HCEC 1CT (cell line): Measurements from ENCODE around the gene MORN5.

Source experiments
- DNase-seq: peaks from one replicate; pipeline ENCODE4 v3.0.0-alpha.2; 2017

Gene MORN5

DNA sequence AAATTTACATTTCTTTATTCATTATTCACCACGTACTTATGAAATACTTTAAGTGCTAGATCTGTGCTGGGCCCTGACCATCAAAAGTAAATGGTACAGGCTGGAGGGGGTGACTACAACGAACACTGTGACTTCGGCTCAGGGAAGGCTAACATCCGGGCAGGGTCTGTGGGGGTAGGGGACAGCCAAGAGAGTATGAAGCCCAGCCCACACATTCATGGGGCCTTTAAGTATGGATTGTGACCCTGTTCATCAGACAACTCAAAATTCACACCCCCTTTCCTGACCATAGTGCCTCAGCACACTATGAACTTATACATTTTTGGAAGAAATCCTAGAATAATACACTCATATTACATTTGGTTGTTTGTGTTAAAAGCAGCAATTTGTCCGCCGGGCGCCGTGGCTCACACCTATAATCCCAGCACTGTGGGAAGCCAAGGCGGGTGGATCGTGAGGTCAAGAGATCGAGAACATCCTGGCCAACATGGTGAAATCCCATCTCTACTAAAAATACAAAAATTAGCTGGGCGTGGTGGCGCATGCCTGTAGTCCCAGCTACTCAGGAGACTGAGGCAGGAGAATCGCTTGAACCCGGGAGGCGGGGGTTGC is 33.3 kb downstream of the MORN5 start:
- no peak for DNase-seq

DNA sequence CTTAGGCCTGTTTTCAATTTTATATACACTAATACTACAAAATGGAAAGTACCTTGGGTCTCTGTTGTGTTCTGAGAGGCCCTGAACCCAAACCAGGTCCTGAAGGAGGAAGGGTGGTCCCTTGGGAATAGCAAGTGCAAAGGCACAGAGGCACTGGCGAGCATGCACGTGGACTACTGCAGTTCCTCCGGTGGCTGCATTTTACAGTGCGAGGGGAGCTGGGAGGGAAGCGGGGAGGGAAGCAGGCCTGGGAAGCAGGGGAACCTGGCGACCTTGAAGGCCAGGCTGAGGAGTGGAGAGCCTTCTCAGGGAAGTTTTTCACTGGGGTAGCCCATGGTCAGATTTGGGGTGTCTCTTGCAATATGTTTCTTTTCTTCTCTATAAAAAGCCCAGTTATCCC is 33.9 kb downstream of the MORN5 start:
- DNase-seq = no peak

DNA sequence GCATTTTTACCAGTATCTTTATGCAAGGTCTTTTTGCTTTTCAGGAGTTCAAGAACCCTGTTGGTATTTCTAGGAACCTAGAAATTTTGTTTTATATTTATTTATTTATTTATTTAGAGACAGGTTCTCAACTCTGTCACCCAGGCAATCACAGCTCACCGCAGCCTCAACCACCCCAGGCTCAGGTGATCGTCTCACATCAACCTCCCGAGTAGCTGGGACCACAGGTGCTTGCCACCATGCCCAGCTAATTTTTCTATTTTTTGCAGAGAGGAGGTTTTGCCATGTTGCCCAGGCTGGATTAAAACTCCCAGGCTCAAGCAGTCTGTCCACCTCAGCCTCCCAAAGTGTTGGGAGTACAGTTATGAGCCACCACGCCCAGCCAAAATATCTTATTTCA is 36.2 kb downstream of the MORN5 start:
- no peak for DNase-seq

- no peak for DNase-seq
These were observed 37.7 kb downstream of the MORN5 start for GRCh38 chr9:122197426-122197825.

DNA sequence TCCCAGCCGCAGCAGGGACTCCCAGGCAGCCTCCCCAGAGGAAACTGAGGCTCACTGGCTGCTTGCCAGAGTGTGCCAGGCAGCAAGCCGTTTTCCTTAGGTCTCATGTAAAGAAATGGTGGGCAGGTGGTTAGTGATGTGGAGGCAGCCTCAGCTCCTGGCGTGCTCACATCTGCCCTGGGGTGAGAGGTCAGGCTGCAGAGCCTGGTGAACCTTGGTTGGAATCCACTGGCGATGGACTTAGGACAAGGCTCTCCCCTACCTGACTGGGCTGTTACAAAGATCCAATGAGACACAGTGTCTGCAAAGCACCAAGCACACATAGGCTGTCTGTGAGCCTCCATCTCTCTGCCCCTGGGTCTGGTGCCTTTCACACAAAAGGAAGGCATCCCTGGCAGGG is 38.2 kb downstream of the MORN5 start:
- DNase-seq = no peak

GRCh38 chr9:122200960-122201595 is 41.4 kb downstream of the MORN5 start:
- no peak for DNase-seq

DNA sequence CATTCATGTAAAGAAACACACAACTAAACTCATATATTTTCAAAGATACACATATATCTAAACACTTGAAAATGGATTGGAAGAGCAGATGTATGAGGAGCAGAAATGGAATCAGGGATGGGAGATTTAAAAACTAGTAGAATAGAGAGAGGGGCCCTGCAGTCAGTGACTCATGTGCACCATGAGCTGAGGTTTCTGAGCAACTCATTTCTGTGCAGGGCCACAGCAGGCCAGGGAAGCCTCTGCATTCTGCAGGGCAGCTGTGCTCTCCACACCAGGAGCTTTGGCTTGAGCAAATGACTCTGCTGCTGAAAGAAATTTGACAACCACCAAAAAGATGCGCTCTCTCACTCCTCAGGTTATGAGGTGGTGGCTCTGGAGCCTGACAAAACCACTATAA is 41.9 kb downstream of the MORN5 start:
- DNase-seq = peak; percentile 28

DNA sequence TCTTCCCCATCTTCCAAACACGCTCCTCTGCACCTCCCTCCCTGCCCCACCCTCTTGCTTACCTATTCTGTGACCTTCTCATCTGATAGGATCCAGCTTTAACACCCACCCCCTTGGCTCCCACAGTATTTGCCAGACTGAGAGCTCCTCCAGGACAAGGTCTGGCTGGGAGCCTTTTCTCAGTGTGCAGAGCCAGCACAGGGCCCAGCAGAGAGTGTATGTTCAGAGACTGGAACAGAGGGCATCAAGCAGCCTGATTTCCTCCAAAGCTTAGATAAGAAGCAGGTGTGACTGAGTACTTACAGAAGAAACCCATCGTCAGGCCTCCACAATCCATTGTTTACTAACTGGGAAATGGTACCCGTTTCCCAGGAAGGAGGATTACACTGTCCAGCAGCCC is 42.4 kb downstream of the MORN5 start:
- no peak for DNase-seq

- DNase-seq = no peak
These were observed 44.3 kb downstream of the MORN5 start for GRCh38 chr9:122204055-122204454.

GRCh38 chr9:122204491-122204890 is 44.8 kb downstream of the MORN5 start:
- DNase-seq = no peak

GRCh38 chr9:122205176-122205575 is 45.5 kb downstream of the MORN5 start:
- no peak for DNase-seq

DNA sequence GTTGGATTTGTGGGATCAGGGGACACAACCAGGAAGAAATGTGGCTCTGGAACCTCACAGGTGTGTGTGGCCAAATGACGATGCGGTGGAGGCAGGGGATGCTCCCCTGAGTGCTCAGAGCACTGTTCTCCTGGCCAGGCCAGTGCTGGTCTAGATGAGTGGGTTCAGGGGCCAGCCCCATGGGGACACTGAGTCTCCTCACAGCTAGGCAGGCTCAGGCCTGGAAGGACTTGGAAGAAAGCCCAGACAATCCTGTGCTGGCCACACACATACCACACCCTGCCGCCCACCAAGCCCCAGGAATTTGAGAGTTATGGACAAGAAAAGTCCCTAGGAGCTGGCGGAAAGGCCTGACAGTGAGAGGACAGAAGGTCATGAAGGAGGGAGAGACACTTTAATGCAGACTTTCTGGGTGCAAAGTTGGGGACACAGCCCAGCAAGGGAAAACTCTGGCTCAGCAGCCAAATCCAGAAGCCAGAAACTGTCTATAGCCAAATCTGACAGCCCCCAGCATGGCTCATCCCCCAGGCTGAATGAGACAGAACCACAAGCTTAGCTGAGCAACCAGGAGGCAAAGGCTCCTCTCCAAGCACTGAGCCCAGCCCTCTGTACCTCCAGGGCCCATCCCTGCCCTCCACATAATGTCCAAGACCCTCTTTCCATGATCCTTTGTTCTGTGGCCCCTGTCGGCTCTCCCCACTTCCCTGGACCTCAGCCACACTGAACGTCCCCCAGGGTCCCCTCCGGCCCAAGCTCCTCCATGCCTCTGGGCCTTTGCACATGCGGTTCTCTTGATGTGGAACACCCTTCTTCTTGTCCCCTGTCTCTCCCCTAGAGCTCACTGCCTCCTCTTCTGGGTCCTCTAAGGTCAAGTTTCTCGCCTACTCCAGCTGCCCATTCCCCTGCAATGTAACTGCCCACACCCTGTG is 46.7 kb downstream of the MORN5 start:
- DNase-seq = no peak

- DNase-seq = no peak
These were observed 47.4 kb downstream of the MORN5 start for GRCh38 chr9:122207096-122207495.

DNA sequence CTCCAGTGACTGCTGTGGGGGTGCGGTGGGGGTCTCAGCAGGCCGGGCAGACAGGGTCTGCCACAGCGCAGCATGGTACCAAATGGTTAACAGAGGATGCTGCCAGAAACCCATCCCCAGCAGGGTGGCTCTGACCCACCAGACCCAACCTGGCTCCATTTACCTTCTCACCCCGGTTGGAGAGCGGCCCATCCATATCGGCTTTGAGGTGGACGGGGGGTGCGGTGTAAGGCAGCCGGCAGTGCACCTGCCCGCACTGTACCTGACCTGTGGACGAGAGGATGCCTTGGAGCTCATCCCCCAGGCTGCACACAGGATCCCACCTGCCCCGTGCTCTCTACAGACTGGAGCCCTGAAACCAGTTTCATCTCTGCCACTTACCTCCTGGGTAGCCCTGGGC is 49.7 kb downstream of the MORN5 start:
- DNase-seq = no peak

DNA sequence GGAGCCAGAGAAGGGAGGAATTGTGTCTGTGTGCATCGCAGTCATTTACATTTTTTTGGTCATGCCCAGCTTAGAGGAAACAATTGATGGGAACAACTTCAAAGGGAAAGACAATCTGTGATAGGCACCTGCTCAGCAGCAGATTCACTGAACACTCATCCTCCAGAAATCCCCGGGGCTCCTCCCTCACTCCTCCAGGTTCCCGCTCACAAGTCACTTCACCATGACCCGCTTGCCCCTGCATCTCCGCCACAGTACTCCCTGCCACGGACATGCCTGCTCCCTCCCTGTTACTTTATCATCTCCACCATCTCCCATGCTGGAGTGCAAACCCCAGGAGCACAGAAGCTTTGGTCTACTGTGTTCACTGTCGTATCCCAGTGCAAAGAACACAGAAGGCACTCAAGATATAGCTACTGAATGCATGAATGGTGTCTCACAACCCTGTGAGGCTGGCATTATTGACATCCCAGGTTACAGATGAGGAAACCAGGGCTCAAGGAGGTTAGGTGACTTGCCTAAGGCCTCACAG is 52.8 kb downstream of the MORN5 start:
- no peak for DNase-seq

- no peak for DNase-seq
These were observed 53.4 kb downstream of the MORN5 start for GRCh38 chr9:122213102-122213588.

DNA sequence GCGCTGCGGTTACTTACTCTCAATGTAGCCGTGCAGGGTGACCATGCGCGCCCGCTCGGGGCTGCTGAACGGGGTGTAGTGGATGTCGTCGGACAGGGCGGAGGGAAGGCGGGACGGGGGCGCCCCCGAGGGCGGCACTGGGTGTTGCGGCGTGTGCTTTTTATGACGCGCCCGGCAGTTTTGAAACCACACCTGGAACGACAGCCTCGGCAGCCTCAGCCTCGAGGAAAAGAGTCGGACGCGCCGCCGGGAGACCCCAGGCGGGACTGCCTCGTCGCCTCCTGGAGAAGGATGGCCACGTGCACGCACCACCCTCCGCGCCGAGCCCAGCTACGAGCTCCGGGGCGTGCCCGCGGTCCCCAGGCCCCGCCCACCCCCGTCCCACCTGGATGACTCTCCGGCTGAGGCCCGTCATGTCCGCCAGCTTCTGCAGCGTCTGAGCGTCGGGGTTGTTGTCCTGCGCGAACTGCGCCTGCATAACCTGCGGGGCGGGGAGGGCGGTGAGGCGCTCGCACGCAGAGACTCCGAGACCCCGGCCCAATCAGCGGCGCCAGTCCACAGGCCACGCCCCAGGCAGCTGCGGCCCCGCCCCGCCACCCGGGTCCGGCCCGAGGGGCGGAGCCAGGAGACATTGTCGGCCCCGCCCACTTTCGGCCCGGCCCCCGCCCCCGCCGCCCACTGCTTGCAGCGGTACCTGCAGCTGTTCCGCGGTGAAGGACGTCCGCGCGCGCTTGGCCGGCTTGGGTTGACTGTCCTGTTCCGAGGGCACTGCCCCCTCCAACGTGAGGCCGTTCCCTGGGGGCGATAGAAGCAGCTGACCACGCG is 54.1 kb downstream of the MORN5 start:
- DNase-seq = no peak

- no peak for DNase-seq
These were observed 54.8 kb downstream of the MORN5 start for GRCh38 chr9:122214507-122214906.

DNA sequence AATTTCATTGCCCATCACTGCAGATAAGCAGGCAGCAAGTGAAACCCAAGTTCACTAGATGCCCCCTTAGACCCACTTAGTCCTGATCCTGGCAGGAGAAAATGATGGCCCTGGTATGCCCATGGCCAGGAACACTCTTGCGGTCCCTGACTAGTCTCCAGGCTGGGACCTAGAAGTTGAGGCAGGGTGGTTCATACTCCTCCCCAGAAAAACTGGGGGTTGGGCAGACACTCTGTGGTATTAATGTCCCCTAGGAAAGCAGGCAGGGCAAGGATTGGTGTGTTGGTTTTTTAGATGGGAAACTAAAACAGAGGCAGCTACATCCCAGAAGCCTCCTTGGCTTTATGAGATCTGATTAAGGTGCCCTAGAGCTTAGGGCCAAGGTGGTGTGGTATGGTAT is 56.0 kb downstream of the MORN5 start:
- no peak for DNase-seq

GRCh38 chr9:122216138-122216797 is 56.6 kb downstream of the MORN5 start:
- no peak for DNase-seq

GRCh38 chr9:122216798-122217418 is 57.2 kb downstream of the MORN5 start:
- DNase-seq = no peak

DNA sequence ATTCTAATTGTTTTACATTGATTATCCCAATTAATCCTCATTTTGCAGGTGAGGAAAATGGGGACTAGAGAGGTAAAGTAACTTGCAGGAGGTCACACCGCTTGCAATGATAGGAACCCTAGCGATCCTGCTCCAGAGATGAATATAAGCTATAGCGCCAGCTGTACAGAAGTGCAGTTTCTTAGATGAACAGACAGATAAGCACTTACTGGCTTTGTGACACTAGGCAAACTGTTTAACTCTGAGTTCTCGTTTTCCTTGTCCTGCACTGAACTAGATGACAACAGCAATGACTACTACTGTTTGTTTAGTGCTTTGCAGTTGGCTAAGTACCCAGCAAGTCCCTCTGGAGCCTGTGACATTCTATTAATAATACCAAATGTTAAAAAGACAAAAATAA is 57.9 kb downstream of the MORN5 start:
- DNase-seq = no peak
